GM23338 (cell line): ENCODE data around the gene BCL11B. TPM values are rescaled to one million over a fixed set of nuclear protein-coding genes. Genes with fewer than 3 reads are reported as not detected.

Source experiments
- ATAC-seq: fragments of 200-7000 bp; cut with Tn5 transposase; 3 replicates; pipeline ENCODE4 v1.9.1; 2020
- DNase-seq: peaks from one replicate; pipeline ENCODE4 v3.0.0-alpha.2; 2015; ENCODE audit warnings: low spot score
- H2AFZ ChIP-seq: fragments of 200-600 bp; sonication (generic); 2 replicates; pipeline ENCODE4 v1.8.0; 2016; ENCODE audit warnings: antibody characterized with exemption, mild to moderate bottlenecking, moderate library complexity
- H3F3A ChIP-seq: fragments of 200-600 bp; sonication (generic); replicated peaks from 2 replicates; pipeline ENCODE4 v1.8.0; 2017; ENCODE audit warnings: antibody characterized with exemption, mixed run types, low read depth
- H3K27ac ChIP-seq: fragments of 200-600 bp; sonication (generic); 2 replicates; pipeline ENCODE4 v1.6.1; 2016; ENCODE audit warnings: low read depth
- H3K27me3 ChIP-seq: fragments of 200-600 bp; sonication (generic); 2 replicates; pipeline ENCODE4 v1.8.0; 2016; ENCODE audit warnings: mild to moderate bottlenecking, mixed run types, moderate library complexity; ENCODE audit not compliant: insufficient read depth
- H3K36me3 ChIP-seq: fragments of 200-600 bp; sonication (generic); 2 replicates; pipeline ENCODE4 v1.8.0; 2016; ENCODE audit warnings: mild to moderate bottlenecking; ENCODE audit not compliant: insufficient read depth
- H3K4me1 ChIP-seq: fragments of 200-600 bp; sonication (generic); 2 replicates; pipeline ENCODE4 v1.8.0; 2016; ENCODE audit warnings: mild to moderate bottlenecking, moderate library complexity; ENCODE audit not compliant: insufficient read depth
- H3K4me2 ChIP-seq: fragments of 200-600 bp; sonication (generic); 2 replicates; pipeline ENCODE4 v1.7.1; 2017; ENCODE audit warnings: mixed run types
- H3K4me3 ChIP-seq: fragments of 200-600 bp; sonication (generic); 2 replicates; pipeline ENCODE4 v1.6.1; 2016; ENCODE audit warnings: mixed run types
- H3K79me2 ChIP-seq: fragments of 200-600 bp; sonication (generic); replicated peaks from 2 replicates; pipeline ENCODE4 v1.8.0; 2017; ENCODE audit warnings: mild to moderate bottlenecking; ENCODE audit not compliant: insufficient read depth
- H3K9me2 ChIP-seq: fragments of 200-600 bp; sonication (generic); 2 replicates; pipeline ENCODE4 v1.8.0; 2017; ENCODE audit not compliant: insufficient read depth
- H4K20me1 ChIP-seq: fragments of 200-600 bp; sonication (generic); replicated peaks from 2 replicates; pipeline ENCODE4 v1.8.0; 2017; ENCODE audit warnings: mild to moderate bottlenecking; ENCODE audit not compliant: insufficient read depth
- H3K27ac Mint-ChIP-seq: 2 replicates; pipeline ENCODE4 v1.8.0; 2020; ENCODE audit warnings: inconsistent platforms, mild to moderate bottlenecking, moderate library complexity, mixed read lengths
- H3K27me3 Mint-ChIP-seq: 3 replicates; pipeline ENCODE4 v1.8.0; 2022; ENCODE audit warnings: low read depth, mild to moderate bottlenecking, moderate library complexity, mixed read lengths, inconsistent platforms; ENCODE audit not compliant: insufficient read depth, poor library complexity
- H3K36me3 Mint-ChIP-seq: 3 replicates; pipeline ENCODE4 v1.8.0; 2021; ENCODE audit warnings: low read depth, mild to moderate bottlenecking, inconsistent platforms, moderate library complexity, mixed read lengths
- H3K4me1 Mint-ChIP-seq: 3 replicates; pipeline ENCODE4 v1.8.0; 2020; ENCODE audit warnings: mild to moderate bottlenecking, inconsistent platforms, mixed read lengths
- H3K4me3 Mint-ChIP-seq: 3 replicates; pipeline ENCODE4 v1.8.0; 2021; ENCODE audit warnings: moderate library complexity, mild to moderate bottlenecking, inconsistent platforms, mixed read lengths
- H3K9me3 Mint-ChIP-seq: 3 replicates; pipeline ENCODE4 v1.8.0; 2020; ENCODE audit warnings: moderate library complexity, mild to moderate bottlenecking, inconsistent platforms, mixed read lengths
- CREB1 ChIP-seq: fragments of 250-450 bp; sonication (Bioruptor Pico); IDR thresholded peaks from 2 replicates; pipeline ENCODE4 v1.5.0; 2020; ENCODE audit warnings: low read depth, mild to moderate bottlenecking, moderate library complexity
- EZH2 ChIP-seq: fragments of 200-600 bp; sonication (generic); IDR thresholded peaks from one replicate; pipeline ENCODE4 v1.8.0; 2017; ENCODE audit warnings: antibody characterized with exemption, mild to moderate bottlenecking, low read depth; ENCODE audit not compliant: unreplicated experiment
- EZH2phosphoT487 ChIP-seq: fragments of 200-600 bp; sonication (generic); IDR thresholded peaks from one replicate; pipeline ENCODE4 v1.8.1; 2018; ENCODE audit warnings: antibody characterized with exemption; ENCODE audit not compliant: unreplicated experiment
- JUNB ChIP-seq: IDR thresholded peaks from one replicate; pipeline ENCODE4 v1.6.1; 2016; ENCODE audit warnings: antibody characterized with exemption; ENCODE audit not compliant: unreplicated experiment
- NANOG ChIP-seq: IDR thresholded peaks from 2 replicates; pipeline ENCODE4 v1.6.1; 2016; ENCODE audit warnings: antibody characterized with exemption, borderline replicate concordance
- POLR2AphosphoS5 ChIP-seq: IDR thresholded peaks from 2 replicates; pipeline ENCODE4 v1.6.1; 2016; ENCODE audit warnings: antibody characterized with exemption, low read depth
- STAT1 ChIP-seq: IDR thresholded peaks from one replicate; pipeline ENCODE4 v1.6.1; 2016; ENCODE audit warnings: antibody characterized with exemption; ENCODE audit not compliant: unreplicated experiment
- ZNF114 ChIP-seq: fragments of 250-450 bp; sonication (Bioruptor Pico); IDR thresholded peaks from 2 replicates; pipeline ENCODE4 v1.5.0; 2020; ENCODE audit warnings: mild to moderate bottlenecking, moderate library complexity
- ZNF331 ChIP-seq: fragments of 250-450 bp; sonication (Bioruptor Pico); IDR thresholded peaks from 2 replicates; pipeline ENCODE4 v1.5.0; 2020; ENCODE audit warnings: low read depth, mild to moderate bottlenecking, moderate library complexity
- polyA plus RNA-seq: library from polyadenylated mRNA; unstranded; fragments of >200 nt; fragmentation: Nextera tagmentation; extraction: Ambion mirVana; gene quantifications from 2 replicates; pipeline ENCODE4 v1.2.1, GENCODE V29; 2016
- total RNA-seq: library from RNA; depleted of rRNA; stranded (reverse); fragments of >200 nt; shearing (Covaris generic); gene quantifications from 2 replicates; pipeline ENCODE4 v1.2.3, GENCODE V29; 2014
- TF ChIP-seq, protein P1 (sequence below): IDR thresholded peaks from 2 replicates; pipeline ENCODE4 v1.6.1; 2016; ENCODE audit warnings: antibody characterized with exemption
- TF ChIP-seq, protein P2 (sequence below): IDR thresholded peaks from one replicate; pipeline ENCODE4 v1.6.1; 2018; ENCODE audit warnings: antibody characterized with exemption; ENCODE audit not compliant: unreplicated experiment
- TF ChIP-seq, protein P3 (sequence below): fragments of 250-450 bp; sonication (Bioruptor Pico); IDR thresholded peaks from 2 replicates; pipeline ENCODE4 v1.5.0; 2020; ENCODE audit warnings: mild to moderate bottlenecking, moderate library complexity
- TF ChIP-seq, protein P4 (sequence below), 2 experiments: fragments of 200-600 bp in 1 of 2; sonication (generic) in 1 of 2; conservative IDR thresholded peaks; 2 replicates each; pipeline versions ENCODE4 v1.5.1 to v1.6.1; 2016 to 2017; ENCODE audit warnings: antibody characterized with exemption in 2 of 2, low read depth in 2 of 2, mild to moderate bottlenecking in 2 of 2, moderate library complexity in 1 of 2

The BCL11B gene
- total and polyA plus RNA-seq, 2 experiments from 2014 or later, result 2.4 to 6.7 TPM

DNA sequence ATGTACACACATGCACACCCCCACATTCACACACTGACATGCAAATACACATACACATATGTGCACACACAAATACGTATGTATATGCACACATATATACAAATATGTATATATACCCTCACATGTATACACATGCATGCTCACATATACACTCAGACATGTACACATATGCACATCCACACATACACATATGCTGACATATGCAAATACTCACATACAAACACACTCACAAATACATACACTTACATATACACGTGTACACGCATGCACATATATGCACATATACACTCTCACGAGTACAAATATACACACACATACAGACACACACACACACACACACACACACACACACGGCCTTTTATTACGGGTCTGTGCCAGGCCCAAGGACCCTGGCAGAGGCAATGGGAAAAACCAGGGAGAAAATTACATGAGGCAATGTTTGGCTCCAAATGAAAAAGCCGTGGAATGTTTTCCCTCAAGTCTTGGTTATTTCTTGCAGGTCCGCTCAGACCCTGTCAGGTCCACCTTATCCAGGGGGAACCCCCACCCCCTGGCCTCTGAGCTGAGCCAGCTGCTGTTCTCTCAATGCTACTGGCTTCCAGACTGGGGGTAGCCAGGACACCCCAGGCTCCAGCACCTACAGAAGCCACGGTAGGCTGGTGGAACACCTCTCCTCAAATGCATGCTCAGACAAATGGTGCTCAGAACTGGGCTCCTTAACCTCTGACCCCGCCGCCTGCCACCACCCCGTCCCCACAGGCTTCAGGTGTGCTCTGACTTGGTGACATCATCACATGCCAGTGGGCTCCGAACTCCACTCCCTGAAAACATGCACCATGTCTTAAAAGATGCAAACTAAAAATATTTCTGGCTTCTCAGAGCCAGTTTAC is 54.7 kb downstream of the BCL11B start:
- Mint-ChIP-seq H3K4me3 (no peak overlapping the region), H3K27ac (no peak overlapping the region), H3K27me3 (peaks cover 6% of the 10 kb centered on the region), H3K36me3 (no peaks in the 10 kb centered on the region), H3K9me3 (no peaks in the 10 kb centered on the region), H3K4me1 (peaks cover 17% of the 10 kb centered on the region)
- Histone ChIP-seq H3K4me1 (no peaks in the 10 kb centered on the region; the same call in 1 of the 2 replicates), H3K9me2 (no peaks in the 10 kb centered on the region), H3K27ac (peak overlapping the region; percentile 32; the same call in 1 of the 2 replicates), H3K4me3 (no peak overlapping the region), H4K20me1 (peaks cover 4% of the 10 kb centered on the region; the same call in 1 of the 2 replicates), H3K79me2 (peaks cover 91% of the 10 kb centered on the region), H2AFZ (no peak overlapping the region), H3F3A (0 out of 2 replicates have a peak, but pooled peaks cover 3% of the 10 kb centered on the region), H3K4me2 (no peak overlapping the region), H3K36me3 (no peaks in the 10 kb centered on the region), H3K27me3 (no peaks in the 10 kb centered on the region)
- DNase-seq (no peak), ATAC-seq (no peak)
- TF ChIP-seq NANOG (no peak), EZH2phosphoT487 (no peak), EZH2 (no peak), ZNF331 (CRISPR knock-in tag) (no peak), STAT1 (no peak), JUNB (no peak), ZNF114 (CRISPR knock-in tag) (no peak), POLR2AphosphoS5 (no peak), CREB1 (CRISPR knock-in tag) (no peak)
- TF ChIP-seq, protein P1, sequence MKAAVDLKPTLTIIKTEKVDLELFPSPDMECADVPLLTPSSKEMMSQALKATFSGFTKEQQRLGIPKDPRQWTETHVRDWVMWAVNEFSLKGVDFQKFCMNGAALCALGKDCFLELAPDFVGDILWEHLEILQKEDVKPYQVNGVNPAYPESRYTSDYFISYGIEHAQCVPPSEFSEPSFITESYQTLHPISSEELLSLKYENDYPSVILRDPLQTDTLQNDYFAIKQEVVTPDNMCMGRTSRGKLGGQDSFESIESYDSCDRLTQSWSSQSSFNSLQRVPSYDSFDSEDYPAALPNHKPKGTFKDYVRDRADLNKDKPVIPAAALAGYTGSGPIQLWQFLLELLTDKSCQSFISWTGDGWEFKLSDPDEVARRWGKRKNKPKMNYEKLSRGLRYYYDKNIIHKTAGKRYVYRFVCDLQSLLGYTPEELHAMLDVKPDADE, result no peak
- TF ChIP-seq, protein P2, sequence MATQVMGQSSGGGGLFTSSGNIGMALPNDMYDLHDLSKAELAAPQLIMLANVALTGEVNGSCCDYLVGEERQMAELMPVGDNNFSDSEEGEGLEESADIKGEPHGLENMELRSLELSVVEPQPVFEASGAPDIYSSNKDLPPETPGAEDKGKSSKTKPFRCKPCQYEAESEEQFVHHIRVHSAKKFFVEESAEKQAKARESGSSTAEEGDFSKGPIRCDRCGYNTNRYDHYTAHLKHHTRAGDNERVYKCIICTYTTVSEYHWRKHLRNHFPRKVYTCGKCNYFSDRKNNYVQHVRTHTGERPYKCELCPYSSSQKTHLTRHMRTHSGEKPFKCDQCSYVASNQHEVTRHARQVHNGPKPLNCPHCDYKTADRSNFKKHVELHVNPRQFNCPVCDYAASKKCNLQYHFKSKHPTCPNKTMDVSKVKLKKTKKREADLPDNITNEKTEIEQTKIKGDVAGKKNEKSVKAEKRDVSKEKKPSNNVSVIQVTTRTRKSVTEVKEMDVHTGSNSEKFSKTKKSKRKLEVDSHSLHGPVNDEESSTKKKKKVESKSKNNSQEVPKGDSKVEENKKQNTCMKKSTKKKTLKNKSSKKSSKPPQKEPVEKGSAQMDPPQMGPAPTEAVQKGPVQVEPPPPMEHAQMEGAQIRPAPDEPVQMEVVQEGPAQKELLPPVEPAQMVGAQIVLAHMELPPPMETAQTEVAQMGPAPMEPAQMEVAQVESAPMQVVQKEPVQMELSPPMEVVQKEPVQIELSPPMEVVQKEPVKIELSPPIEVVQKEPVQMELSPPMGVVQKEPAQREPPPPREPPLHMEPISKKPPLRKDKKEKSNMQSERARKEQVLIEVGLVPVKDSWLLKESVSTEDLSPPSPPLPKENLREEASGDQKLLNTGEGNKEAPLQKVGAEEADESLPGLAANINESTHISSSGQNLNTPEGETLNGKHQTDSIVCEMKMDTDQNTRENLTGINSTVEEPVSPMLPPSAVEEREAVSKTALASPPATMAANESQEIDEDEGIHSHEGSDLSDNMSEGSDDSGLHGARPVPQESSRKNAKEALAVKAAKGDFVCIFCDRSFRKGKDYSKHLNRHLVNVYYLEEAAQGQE, result no peak
- TF ChIP-seq, protein P3, sequence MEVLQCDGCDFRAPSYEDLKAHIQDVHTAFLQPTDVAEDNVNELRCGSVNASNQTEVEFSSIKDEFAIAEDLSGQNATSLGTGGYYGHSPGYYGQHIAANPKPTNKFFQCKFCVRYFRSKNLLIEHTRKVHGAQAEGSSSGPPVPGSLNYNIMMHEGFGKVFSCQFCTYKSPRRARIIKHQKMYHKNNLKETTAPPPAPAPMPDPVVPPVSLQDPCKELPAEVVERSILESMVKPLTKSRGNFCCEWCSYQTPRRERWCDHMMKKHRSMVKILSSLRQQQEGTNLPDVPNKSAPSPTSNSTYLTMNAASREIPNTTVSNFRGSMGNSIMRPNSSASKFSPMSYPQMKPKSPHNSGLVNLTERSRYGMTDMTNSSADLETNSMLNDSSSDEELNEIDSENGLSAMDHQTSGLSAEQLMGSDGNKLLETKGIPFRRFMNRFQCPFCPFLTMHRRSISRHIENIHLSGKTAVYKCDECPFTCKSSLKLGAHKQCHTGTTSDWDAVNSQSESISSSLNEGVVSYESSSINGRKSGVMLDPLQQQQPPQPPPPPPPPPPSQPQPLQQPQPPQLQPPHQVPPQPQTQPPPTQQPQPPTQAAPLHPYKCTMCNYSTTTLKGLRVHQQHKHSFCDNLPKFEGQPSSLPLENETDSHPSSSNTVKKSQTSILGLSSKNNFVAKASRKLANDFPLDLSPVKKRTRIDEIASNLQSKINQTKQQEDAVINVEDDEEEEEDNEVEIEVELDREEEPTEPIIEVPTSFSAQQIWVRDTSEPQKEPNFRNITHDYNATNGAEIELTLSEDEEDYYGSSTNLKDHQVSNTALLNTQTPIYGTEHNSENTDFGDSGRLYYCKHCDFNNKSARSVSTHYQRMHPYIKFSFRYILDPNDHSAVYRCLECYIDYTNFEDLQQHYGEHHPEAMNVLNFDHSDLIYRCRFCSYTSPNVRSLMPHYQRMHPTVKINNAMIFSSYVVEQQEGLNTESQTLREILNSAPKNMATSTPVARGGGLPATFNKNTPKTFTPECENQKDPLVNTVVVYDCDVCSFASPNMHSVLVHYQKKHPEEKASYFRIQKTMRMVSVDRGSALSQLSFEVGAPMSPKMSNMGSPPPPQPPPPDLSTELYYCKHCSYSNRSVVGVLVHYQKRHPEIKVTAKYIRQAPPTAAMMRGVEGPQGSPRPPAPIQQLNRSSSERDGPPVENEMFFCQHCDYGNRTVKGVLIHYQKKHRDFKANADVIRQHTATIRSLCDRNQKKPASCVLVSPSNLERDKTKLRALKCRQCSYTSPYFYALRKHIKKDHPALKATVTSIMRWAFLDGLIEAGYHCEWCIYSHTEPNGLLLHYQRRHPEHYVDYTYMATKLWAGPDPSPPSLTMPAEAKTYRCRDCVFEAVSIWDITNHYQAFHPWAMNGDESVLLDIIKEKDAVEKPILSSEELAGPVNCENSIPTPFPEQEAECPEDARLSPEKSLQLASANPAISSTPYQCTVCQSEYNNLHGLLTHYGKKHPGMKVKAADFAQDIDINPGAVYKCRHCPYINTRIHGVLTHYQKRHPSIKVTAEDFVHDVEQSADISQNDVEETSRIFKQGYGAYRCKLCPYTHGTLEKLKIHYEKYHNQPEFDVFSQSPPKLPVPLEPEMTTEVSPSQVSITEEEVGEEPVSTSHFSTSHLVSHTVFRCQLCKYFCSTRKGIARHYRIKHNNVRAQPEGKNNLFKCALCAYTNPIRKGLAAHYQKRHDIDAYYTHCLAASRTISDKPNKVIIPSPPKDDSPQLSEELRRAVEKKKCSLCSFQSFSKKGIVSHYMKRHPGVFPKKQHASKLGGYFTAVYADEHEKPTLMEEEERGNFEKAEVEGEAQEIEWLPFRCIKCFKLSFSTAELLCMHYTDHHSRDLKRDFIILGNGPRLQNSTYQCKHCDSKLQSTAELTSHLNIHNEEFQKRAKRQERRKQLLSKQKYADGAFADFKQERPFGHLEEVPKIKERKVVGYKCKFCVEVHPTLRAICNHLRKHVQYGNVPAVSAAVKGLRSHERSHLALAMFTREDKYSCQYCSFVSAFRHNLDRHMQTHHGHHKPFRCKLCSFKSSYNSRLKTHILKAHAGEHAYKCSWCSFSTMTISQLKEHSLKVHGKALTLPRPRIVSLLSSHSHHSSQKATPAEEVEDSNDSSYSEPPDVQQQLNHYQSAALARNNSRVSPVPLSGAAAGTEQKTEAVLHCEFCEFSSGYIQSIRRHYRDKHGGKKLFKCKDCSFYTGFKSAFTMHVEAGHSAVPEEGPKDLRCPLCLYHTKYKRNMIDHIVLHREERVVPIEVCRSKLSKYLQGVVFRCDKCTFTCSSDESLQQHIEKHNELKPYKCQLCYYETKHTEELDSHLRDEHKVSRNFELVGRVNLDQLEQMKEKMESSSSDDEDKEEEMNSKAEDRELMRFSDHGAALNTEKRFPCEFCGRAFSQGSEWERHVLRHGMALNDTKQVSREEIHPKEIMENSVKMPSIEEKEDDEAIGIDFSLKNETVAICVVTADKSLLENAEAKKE (CRISPR knock-in tag), result no peak
- TF ChIP-seq, protein P4, sequence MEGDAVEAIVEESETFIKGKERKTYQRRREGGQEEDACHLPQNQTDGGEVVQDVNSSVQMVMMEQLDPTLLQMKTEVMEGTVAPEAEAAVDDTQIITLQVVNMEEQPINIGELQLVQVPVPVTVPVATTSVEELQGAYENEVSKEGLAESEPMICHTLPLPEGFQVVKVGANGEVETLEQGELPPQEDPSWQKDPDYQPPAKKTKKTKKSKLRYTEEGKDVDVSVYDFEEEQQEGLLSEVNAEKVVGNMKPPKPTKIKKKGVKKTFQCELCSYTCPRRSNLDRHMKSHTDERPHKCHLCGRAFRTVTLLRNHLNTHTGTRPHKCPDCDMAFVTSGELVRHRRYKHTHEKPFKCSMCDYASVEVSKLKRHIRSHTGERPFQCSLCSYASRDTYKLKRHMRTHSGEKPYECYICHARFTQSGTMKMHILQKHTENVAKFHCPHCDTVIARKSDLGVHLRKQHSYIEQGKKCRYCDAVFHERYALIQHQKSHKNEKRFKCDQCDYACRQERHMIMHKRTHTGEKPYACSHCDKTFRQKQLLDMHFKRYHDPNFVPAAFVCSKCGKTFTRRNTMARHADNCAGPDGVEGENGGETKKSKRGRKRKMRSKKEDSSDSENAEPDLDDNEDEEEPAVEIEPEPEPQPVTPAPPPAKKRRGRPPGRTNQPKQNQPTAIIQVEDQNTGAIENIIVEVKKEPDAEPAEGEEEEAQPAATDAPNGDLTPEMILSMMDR (conservative IDR thresholded peaks at IDR 0.05; ENCODE audit: low read depth in 2 of 2), result no peak
